Measurements from ENCODE around the gene MAGI2.
"Not testable (repeated sequence)": the region's sequence is repeated elsewhere in the genome, so short reads cannot be mapped to it uniquely, and the experiment has no call there.

Gene MAGI2

GRCh38 chr7:79459381-79459780, 5.9 kb upstream of the MAGI2 start:
- H3K27me3 Mint-ChIP-seq, result peaks cover 11% of the 10 kb centered on the region
- no peaks in the 10 kb centered on the region for H3K36me3 Mint-ChIP-seq (ENCODE audit: low read depth)
- DNase-seq, result no peak
- no peak overlapping the region for H3K4me3 Mint-ChIP-seq
- H3K4me1 Mint-ChIP-seq (ENCODE audit: low read depth), result no peaks in the 10 kb centered on the region
- H3K27ac Mint-ChIP-seq, result no peak overlapping the region
- no peaks in the 10 kb centered on the region for H3K9me3 Mint-ChIP-seq

GRCh38 chr7:79458796-79459195, 5.3 kb upstream of the MAGI2 start:
- Mint-ChIP-seq H3K4me3 (no peak overlapping the region), H3K4me1 (ENCODE audit: low read depth) (no peaks in the 10 kb centered on the region), H3K9me3 (no peaks in the 10 kb centered on the region), H3K27me3 (peaks cover 16% of the 10 kb centered on the region), H3K36me3 (ENCODE audit: low read depth) (no peaks in the 10 kb centered on the region), H3K27ac (no peak overlapping the region)
- DNase-seq, result no peak

- Mint-ChIP-seq H3K4me1 (ENCODE audit: low read depth) (peaks cover 18% of the 10 kb centered on the region), H3K4me3 (no peak overlapping the region), H3K27ac (no peak overlapping the region), H3K36me3 (ENCODE audit: low read depth) (no peaks in the 10 kb centered on the region), H3K27me3 (peaks cover 51% of the 10 kb centered on the region), H3K9me3 (no peaks in the 10 kb centered on the region)
- no peak for DNase-seq
Observed at GRCh38 chr7:79455173-79455790, 1.8 kb upstream of the MAGI2 start.

- Mint-ChIP-seq H3K27me3 (peaks cover 51% of the 10 kb centered on the region), H3K36me3 (ENCODE audit: low read depth) (no peaks in the 10 kb centered on the region), H3K4me3 (peak overlapping the region; percentile 42), H3K4me1 (ENCODE audit: low read depth) (peaks cover 18% of the 10 kb centered on the region), H3K9me3 (no peaks in the 10 kb centered on the region), H3K27ac (no peak overlapping the region)
- no peak for DNase-seq
Observed at GRCh38 chr7:79454361-79454960, 994 bp upstream of the MAGI2 start.

GRCh38 chr7:79453266-79453557, 255 bp downstream of the MAGI2 start:
- Mint-ChIP-seq H3K4me1 (ENCODE audit: low read depth) (peaks cover 18% of the 10 kb centered on the region), H3K27me3 (peaks cover 51% of the 10 kb centered on the region), H3K27ac (no peak overlapping the region), H3K9me3 (no peaks in the 10 kb centered on the region), H3K4me3 (peak overlapping the region; percentile 64), H3K36me3 (ENCODE audit: low read depth) (no peaks in the 10 kb centered on the region)
- no peak for DNase-seq

GRCh38 chr7:79452495-79453265, 787 bp downstream of the MAGI2 start:
- H3K9me3 Mint-ChIP-seq, result no peaks in the 10 kb centered on the region
- peaks cover 51% of the 10 kb centered on the region for H3K27me3 Mint-ChIP-seq
- H3K27ac Mint-ChIP-seq, result no peak overlapping the region
- no peak for DNase-seq
- no peaks in the 10 kb centered on the region for H3K36me3 Mint-ChIP-seq (ENCODE audit: low read depth)
- H3K4me1 Mint-ChIP-seq (ENCODE audit: low read depth), result peaks cover 18% of the 10 kb centered on the region
- H3K4me3 Mint-ChIP-seq, result peak overlapping the region; percentile 64

GRCh38 chr7:79452032-79452494, 1.4 kb downstream of the MAGI2 start:
- peak overlapping the region; percentile 64 for H3K4me3 Mint-ChIP-seq
- no peak overlapping the region for H3K27ac Mint-ChIP-seq
- H3K27me3 Mint-ChIP-seq, result peaks cover 51% of the 10 kb centered on the region
- DNase-seq, result peak; percentile 37
- peaks cover 18% of the 10 kb centered on the region for H3K4me1 Mint-ChIP-seq (ENCODE audit: low read depth)
- H3K36me3 Mint-ChIP-seq (ENCODE audit: low read depth), result no peaks in the 10 kb centered on the region
- H3K9me3 Mint-ChIP-seq, result no peaks in the 10 kb centered on the region

GRCh38 chr7:79451580-79451979, 1.9 kb downstream of the MAGI2 start:
- no peak for DNase-seq
- Mint-ChIP-seq H3K27me3 (peaks cover 51% of the 10 kb centered on the region), H3K4me3 (peak overlapping the region; percentile 64), H3K36me3 (ENCODE audit: low read depth) (no peaks in the 10 kb centered on the region), H3K4me1 (ENCODE audit: low read depth) (peaks cover 18% of the 10 kb centered on the region), H3K27ac (no peak overlapping the region), H3K9me3 (no peaks in the 10 kb centered on the region)

- not testable (repeated sequence) for H3K27ac Mint-ChIP-seq; H3K9me3 Mint-ChIP-seq; DNase-seq; H3K27me3 Mint-ChIP-seq; H3K4me1 Mint-ChIP-seq (ENCODE audit: low read depth); H3K4me3 Mint-ChIP-seq; H3K36me3 Mint-ChIP-seq (ENCODE audit: low read depth)
Observed at GRCh38 chr7:79442766-79443165, 10.7 kb downstream of the MAGI2 start.

GRCh38 chr7:79436378-79436777, 17.1 kb downstream of the MAGI2 start:
- Mint-ChIP-seq H3K27me3 (no peaks in the 10 kb centered on the region), H3K9me3 (no peaks in the 10 kb centered on the region), H3K27ac (no peak overlapping the region), H3K4me1 (ENCODE audit: low read depth) (no peaks in the 10 kb centered on the region), H3K4me3 (no peak overlapping the region), H3K36me3 (ENCODE audit: low read depth) (no peaks in the 10 kb centered on the region)
- DNase-seq, result no peak

- H3K27ac Mint-ChIP-seq, result no peak overlapping the region
- no peak overlapping the region for H3K4me3 Mint-ChIP-seq
- no peaks in the 10 kb centered on the region for H3K27me3 Mint-ChIP-seq
- no peaks in the 10 kb centered on the region for H3K9me3 Mint-ChIP-seq
- no peak for DNase-seq
- no peaks in the 10 kb centered on the region for H3K4me1 Mint-ChIP-seq (ENCODE audit: low read depth)
- no peaks in the 10 kb centered on the region for H3K36me3 Mint-ChIP-seq (ENCODE audit: low read depth)
Observed at GRCh38 chr7:79434867-79435266, 18.6 kb downstream of the MAGI2 start.

GRCh38 chr7:79434098-79434497, 19.4 kb downstream of the MAGI2 start:
- Mint-ChIP-seq H3K27me3 (no peaks in the 10 kb centered on the region), H3K4me3 (no peak overlapping the region), H3K36me3 (ENCODE audit: low read depth) (no peaks in the 10 kb centered on the region), H3K27ac (no peak overlapping the region), H3K4me1 (ENCODE audit: low read depth) (no peaks in the 10 kb centered on the region), H3K9me3 (no peaks in the 10 kb centered on the region)
- no peak for DNase-seq

GRCh38 chr7:79430391-79430790, 23.1 kb downstream of the MAGI2 start:
- Mint-ChIP-seq H3K4me1 (ENCODE audit: low read depth) (no peaks in the 10 kb centered on the region), H3K27ac (no peak overlapping the region), H3K4me3 (no peak overlapping the region), H3K36me3 (ENCODE audit: low read depth) (no peaks in the 10 kb centered on the region), H3K9me3 (no peaks in the 10 kb centered on the region), H3K27me3 (no peaks in the 10 kb centered on the region)
- DNase-seq, result no peak

GRCh38 chr7:79425665-79426064, 27.8 kb downstream of the MAGI2 start:
- no peaks in the 10 kb centered on the region for H3K36me3 Mint-ChIP-seq (ENCODE audit: low read depth)
- H3K4me1 Mint-ChIP-seq (ENCODE audit: low read depth), result no peaks in the 10 kb centered on the region
- H3K27ac Mint-ChIP-seq, result no peak overlapping the region
- no peaks in the 10 kb centered on the region for H3K27me3 Mint-ChIP-seq
- no peaks in the 10 kb centered on the region for H3K9me3 Mint-ChIP-seq
- H3K4me3 Mint-ChIP-seq, result no peak overlapping the region
- DNase-seq, result no peak

GRCh38 chr7:79421751-79422150, 31.7 kb downstream of the MAGI2 start:
- Mint-ChIP-seq H3K27ac (no peak overlapping the region), H3K4me1 (ENCODE audit: low read depth) (no peaks in the 10 kb centered on the region), H3K27me3 (no peaks in the 10 kb centered on the region), H3K36me3 (ENCODE audit: low read depth) (no peaks in the 10 kb centered on the region), H3K4me3 (no peak overlapping the region), H3K9me3 (no peaks in the 10 kb centered on the region)
- no peak for DNase-seq
